ENCODE results near the gene BRME1. TPM values are rescaled to one million over a fixed set of nuclear protein-coding genes. Genes with fewer than 3 reads are reported as not detected.

The BRME1 gene
- total and polyA plus RNA-seq, 2 of the 13 experiments (the other 11 are each of a cell fraction or from before 2014, with no cell fraction given) = 0.74 to 1.5 TPM

DNA sequence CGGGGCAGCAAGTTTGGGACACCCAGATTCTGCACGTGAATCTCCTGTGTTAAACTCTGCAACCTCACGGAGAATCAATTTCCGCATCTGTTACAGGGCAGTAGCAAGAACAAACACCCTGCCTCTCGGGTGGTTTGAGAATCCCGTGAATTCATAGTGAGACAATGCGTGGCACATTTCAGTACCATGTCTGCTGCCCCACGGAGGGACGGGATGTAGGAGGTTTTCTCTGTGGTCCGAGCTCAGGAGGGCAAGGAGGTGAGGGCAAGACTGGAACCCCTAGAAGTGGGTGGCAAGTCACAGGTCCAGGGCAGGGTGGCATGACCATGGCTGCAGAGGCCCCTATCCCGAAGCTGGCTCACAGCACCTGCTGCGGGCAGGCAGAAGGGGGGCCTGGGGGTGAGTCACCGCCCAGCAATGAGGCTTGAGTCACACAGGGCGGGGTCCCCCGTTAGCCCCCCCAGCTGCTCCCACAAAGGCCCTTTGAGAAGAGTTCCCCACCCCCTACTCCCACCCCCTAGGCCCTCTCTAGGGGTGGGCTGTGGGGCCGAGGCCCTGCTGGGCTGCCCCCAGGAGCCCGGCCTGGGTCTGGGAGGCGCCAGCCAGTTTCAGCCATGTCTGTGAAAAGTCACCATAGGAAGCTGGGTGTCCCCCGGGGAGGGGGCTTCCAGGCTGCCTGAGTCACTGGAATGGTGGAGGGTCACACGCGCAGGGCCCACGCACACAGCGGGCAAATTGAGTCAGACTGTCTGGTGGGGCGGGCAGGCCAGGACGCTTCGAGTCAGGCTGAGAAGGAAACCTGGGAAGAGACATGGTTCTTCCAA is 54.8 kb downstream of the BRME1 start (continued):
- TF ChIP-seq, protein P1, sequence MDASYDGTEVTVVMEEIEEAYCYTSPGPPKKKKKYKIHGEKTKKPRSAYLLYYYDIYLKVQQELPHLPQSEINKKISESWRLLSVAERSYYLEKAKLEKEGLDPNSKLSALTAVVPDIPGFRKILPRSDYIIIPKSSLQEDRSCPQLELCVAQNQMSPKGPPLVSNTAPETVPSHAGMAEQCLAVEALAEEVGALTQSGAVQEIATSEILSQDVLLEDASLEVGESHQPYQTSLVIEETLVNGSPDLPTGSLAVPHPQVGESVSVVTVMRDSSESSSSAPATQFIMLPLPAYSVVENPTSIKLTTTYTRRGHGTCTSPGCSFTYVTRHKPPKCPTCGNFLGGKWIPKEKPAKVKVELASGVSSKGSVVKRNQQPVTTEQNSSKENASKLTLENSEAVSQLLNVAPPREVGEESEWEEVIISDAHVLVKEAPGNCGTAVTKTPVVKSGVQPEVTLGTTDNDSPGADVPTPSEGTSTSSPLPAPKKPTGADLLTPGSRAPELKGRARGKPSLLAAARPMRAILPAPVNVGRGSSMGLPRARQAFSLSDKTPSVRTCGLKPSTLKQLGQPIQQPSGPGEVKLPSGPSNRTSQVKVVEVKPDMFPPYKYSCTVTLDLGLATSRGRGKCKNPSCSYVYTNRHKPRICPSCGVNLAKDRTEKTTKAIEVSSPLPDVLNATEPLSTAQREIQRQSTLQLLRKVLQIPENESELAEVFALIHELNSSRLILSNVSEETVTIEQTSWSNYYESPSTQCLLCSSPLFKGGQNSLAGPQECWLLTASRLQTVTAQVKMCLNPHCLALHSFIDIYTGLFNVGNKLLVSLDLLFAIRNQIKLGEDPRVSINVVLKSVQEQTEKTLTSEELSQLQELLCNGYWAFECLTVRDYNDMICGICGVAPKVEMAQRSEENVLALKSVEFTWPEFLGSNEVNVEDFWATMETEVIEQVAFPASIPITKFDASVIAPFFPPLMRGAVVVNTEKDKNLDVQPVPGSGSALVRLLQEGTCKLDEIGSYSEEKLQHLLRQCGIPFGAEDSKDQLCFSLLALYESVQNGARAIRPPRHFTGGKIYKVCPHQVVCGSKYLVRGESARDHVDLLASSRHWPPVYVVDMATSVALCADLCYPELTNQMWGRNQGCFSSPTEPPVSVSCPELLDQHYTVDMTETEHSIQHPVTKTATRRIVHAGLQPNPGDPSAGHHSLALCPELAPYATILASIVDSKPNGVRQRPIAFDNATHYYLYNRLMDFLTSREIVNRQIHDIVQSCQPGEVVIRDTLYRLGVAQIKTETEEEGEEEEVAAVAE (CRISPR knock-in tag; IDR thresholded peaks at IDR 0.05; ENCODE audit: borderline replicate concordance) = no peak
- TF ChIP-seq KLF15 (CRISPR knock-in tag; IDR thresholded peaks at IDR 0.05; ENCODE audit: borderline replicate concordance) = no peak
- TF ChIP-seq, protein P2, sequence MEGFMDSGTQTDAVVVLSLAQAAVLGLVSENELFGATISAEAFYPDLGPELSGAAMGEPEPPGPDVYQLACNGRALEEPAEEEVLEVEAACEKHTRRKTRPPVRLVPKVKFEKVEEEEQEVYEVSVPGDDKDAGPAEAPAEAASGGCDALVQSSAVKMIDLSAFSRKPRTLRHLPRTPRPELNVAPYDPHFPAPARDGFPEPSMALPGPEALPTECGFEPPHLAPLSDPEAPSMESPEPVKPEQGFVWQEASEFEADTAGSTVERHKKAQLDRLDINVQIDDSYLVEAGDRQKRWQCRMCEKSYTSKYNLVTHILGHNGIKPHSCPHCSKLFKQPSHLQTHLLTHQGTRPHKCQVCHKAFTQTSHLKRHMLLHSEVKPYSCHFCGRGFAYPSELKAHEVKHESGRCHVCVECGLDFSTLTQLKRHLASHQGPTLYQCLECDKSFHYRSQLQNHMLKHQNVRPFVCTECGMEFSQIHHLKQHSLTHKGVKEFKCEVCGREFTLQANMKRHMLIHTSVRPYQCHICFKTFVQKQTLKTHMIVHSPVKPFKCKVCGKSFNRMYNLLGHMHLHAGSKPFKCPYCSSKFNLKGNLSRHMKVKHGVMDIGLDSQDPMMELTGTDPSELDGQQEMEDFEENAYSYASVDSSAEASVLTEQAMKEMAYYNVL (CRISPR knock-in tag; IDR thresholded peaks at IDR 0.05; ENCODE audit: borderline replicate concordance) = no peak
- no peak; the same call in 1 of the 2 replicates for TF ChIP-seq ZC3H4 (CRISPR knock-in tag; IDR thresholded peaks at IDR 0.05; ENCODE audit: borderline replicate concordance)
- TF ChIP-seq, protein P3, sequence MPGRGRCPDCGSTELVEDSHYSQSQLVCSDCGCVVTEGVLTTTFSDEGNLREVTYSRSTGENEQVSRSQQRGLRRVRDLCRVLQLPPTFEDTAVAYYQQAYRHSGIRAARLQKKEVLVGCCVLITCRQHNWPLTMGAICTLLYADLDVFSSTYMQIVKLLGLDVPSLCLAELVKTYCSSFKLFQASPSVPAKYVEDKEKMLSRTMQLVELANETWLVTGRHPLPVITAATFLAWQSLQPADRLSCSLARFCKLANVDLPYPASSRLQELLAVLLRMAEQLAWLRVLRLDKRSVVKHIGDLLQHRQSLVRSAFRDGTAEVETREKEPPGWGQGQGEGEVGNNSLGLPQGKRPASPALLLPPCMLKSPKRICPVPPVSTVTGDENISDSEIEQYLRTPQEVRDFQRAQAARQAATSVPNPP (CRISPR knock-in tag; IDR thresholded peaks at IDR 0.05) = no peak
- TF ChIP-seq CENPX (CRISPR knock-in tag; IDR thresholded peaks at IDR 0.05) = no peak
- TF ChIP-seq, protein P4, sequence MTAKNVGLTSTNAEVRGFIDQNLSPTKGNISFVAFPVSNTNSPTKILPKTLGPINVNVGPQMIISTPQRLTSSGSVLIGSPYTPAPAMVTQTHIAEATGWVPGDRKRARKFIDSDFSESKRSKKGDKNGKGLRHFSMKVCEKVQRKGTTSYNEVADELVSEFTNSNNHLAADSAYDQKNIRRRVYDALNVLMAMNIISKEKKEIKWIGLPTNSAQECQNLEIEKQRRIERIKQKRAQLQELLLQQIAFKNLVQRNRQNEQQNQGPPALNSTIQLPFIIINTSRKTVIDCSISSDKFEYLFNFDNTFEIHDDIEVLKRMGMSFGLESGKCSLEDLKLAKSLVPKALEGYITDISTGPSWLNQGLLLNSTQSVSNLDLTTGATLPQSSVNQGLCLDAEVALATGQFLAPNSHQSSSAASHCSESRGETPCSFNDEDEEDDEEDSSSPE (CRISPR knock-in tag; IDR thresholded peaks at IDR 0.05) = no peak
- TF ChIP-seq, protein P5, sequence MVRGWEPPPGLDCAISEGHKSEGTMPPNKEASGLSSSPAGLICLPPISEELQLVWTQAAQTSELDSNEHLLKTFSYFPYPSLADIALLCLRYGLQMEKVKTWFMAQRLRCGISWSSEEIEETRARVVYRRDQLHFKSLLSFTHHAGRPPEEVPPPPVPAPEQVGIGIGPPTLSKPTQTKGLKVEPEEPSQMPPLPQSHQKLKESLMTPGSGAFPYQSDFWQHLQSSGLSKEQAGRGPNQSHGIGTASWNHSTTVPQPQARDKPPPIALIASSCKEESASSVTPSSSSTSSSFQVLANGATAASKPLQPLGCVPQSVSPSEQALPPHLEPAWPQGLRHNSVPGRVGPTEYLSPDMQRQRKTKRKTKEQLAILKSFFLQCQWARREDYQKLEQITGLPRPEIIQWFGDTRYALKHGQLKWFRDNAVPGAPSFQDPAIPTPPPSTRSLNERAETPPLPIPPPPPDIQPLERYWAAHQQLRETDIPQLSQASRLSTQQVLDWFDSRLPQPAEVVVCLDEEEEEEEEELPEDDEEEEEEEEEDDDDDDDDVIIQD (CRISPR knock-in tag; IDR thresholded peaks at IDR 0.05; ENCODE audit: low read depth) = no peak
- no peak for TF ChIP-seq ZNF569 (CRISPR knock-in tag; IDR thresholded peaks at IDR 0.05; ENCODE audit: borderline replicate concordance)
- no peak for TF ChIP-seq SAFB2 (CRISPR knock-in tag; IDR thresholded peaks at IDR 0.05; ENCODE audit: borderline replicate concordance, low read depth)
- no peak for TF ChIP-seq NR2C2 (CRISPR knock-in tag; IDR thresholded peaks at IDR 0.05; ENCODE audit: borderline replicate concordance)
- no peak for TF ChIP-seq TCF7L2 (IDR thresholded peaks at IDR 0.05; ENCODE audit: low read depth, low read length)
- TF ChIP-seq, protein P6, sequence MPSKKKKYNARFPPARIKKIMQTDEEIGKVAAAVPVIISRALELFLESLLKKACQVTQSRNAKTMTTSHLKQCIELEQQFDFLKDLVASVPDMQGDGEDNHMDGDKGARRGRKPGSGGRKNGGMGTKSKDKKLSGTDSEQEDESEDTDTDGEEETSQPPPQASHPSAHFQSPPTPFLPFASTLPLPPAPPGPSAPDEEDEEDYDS (CRISPR knock-in tag; IDR thresholded peaks at IDR 0.05) = no peak
- no peak for TF ChIP-seq ZNF775 (CRISPR knock-in tag; IDR thresholded peaks at IDR 0.05; ENCODE audit: borderline replicate concordance)
- TF ChIP-seq ATM (IDR thresholded peaks at IDR 0.05; ENCODE audit: borderline replicate concordance) = no peak
- no peak for TF ChIP-seq ZBTB38 (CRISPR knock-in tag; IDR thresholded peaks at IDR 0.05)
- TF ChIP-seq HOXA9 (CRISPR knock-in tag; IDR thresholded peaks at IDR 0.05; ENCODE audit: borderline replicate concordance) = no peak
